Activated CD4-positive, alpha-beta T cell treated with anti-CD3 and anti-CD28 coated beads, Interleukin-2, amount 10 ng/mL, durations not matched to agents 24 days and 14 days (primary cell): ENCODE data around the gene COCH. TPM values are rescaled to one million over a fixed set of nuclear protein-coding genes. Genes with fewer than 3 reads are reported as not detected.
A peak's percentile ranks its signal among the peaks of the same experiment; 100 is the strongest.

Experiments
- DNase-seq: peaks from one replicate; pipeline ENCODE4 v3.0.0; 2022
- H3K27ac Mint-ChIP-seq: one replicate; pipeline ENCODE4 v1.8.0; 2022; ENCODE audit warnings: mild to moderate bottlenecking, mixed read lengths
- H3K27me3 Mint-ChIP-seq: one replicate; pipeline ENCODE4 v1.8.0; 2022; ENCODE audit warnings: mixed read lengths
- H3K36me3 Mint-ChIP-seq: one replicate; pipeline ENCODE4 v1.8.0; 2022; ENCODE audit warnings: low read depth, mild to moderate bottlenecking, mixed read lengths
- H3K4me1 Mint-ChIP-seq: one replicate; pipeline ENCODE4 v1.8.0; 2021; ENCODE audit warnings: mixed read lengths
- H3K4me3 Mint-ChIP-seq: one replicate; pipeline ENCODE4 v1.8.0; 2022; ENCODE audit warnings: mild to moderate bottlenecking, moderate library complexity, mixed read lengths
- H3K9me3 Mint-ChIP-seq: one replicate; pipeline ENCODE4 v1.8.0; 2021; ENCODE audit warnings: mixed read lengths
- intact Hi-C: fragments of 100-400 bp; cut with micrococcal nuclease; formaldehyde crosslinking; loops from one replicate; pipeline ENCODE4 v1.15.1; 2023
- total RNA-seq: library from RNA; stranded (reverse); gene quantifications from 2 replicates; pipeline ENCODE4 v1.2.3, GENCODE V29; 2022

COCH gene
- total RNA-seq, 1 donor from 2014 or later, result 1.1 TPM

DNA sequence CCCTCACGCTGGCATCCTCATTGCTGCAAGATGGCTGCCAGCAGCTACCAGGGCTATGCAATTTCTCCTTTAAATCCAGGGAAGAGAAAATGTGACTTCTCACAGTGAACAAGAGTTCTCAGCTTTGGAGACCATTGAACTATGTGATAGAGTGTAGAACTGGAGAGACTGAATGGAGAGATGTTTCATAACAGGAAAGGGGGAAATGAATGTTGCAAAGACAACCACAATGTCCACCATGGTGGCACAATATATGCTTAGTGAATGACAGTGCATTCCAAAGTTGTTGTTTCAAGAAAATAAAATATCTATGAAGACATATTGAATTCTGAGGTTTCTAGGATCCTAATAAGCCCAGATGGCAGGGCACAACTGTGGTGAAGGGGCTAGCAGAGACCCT lies 13.2 kb upstream of the COCH start:
- H3K4me1 Mint-ChIP-seq, result no peaks in the 10 kb centered on the region
- peaks cover 28% of the 10 kb centered on the region for H3K27me3 Mint-ChIP-seq
- H3K9me3 Mint-ChIP-seq, result no peaks in the 10 kb centered on the region
- H3K27ac Mint-ChIP-seq, result no peak overlapping the region
- no peaks in the 10 kb centered on the region for H3K36me3 Mint-ChIP-seq
- intact Hi-C loops, result no loop called here
- no peak overlapping the region for H3K4me3 Mint-ChIP-seq
- DNase-seq, result no peak

DNA sequence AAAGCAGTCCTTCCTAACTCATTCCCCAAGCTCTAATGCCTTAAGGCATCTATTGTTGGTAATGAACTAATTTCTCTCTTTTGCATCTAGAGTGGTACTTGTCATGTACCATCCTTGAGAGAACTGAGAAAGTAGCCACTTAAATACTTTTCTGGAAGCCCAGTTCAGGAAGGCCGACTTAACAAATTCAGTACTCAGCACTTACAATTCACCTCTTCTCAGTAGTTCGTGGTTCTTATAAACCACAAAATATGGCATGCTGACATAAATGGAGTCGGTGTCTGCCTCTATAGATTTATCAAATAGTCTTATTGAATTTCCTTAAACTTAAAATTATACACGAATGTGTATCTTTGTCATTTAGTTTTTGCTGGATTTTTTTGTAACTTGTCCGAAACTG lies 9.4 kb upstream of the COCH start:
- H3K36me3 Mint-ChIP-seq, result no peaks in the 10 kb centered on the region
- intact Hi-C loops, result no loop called here
- H3K27me3 Mint-ChIP-seq, result peaks cover 30% of the 10 kb centered on the region
- H3K4me3 Mint-ChIP-seq, result no peak overlapping the region
- H3K27ac Mint-ChIP-seq, result no peak overlapping the region
- no peaks in the 10 kb centered on the region for H3K4me1 Mint-ChIP-seq
- no peak for DNase-seq
- H3K9me3 Mint-ChIP-seq, result no peaks in the 10 kb centered on the region

DNA sequence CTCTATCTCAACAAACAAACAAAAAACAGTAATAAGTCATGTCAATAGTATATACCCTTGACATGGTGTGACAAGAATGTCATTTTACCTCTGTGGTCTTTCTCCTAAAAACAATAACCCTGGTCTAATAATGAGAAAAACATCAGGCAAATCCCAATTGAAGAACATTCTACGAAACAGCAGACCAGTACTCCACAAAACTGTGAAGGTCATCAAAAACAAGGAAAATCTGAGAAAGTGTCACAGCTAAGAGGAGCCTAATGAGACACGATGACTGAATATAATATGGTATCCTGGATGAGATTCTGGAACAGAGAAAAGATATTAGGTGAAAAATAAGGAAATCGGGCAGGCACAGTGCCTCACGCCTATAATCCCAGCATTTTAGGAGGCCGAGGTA lies 5.6 kb upstream of the COCH start:
- Mint-ChIP-seq H3K27me3 (peaks cover 48% of the 10 kb centered on the region), H3K4me3 (no peak overlapping the region), H3K4me1 (peaks cover 3% of the 10 kb centered on the region), H3K27ac (no peak overlapping the region), H3K36me3 (no peaks in the 10 kb centered on the region), H3K9me3 (no peaks in the 10 kb centered on the region)
- DNase-seq, result no peak
- intact Hi-C loops, result no loop called here

DNA sequence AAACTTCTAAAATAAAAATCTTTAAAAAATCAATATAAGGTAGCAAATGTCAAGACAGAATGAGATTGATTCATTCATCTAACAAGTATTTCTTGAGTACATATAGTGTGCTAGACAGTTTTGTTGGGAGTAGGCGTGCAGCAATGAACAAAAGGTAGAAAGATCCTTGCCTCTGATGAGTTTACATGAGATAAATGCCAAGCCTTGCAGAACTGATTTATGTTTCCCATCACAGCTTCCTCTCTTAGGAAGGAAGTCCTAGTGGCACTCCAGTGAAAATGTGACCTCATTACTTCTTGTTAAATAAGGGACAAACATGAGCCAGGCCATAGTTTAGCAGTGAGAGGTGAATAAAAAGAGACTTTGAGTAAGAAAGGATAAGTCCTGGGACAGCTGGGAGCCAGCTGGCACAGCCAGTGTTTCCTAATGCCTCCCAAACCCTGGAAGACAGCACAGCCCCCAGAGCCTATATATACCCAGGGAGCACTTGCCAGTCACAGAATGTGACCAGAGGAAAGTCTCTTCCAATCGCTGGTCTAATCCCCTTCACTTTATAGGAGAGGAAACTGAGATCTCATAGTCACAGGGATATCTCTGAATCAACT lies 4.7 kb upstream of the COCH start:
- intact Hi-C loops, result no loop called here
- no peak for DNase-seq
- Mint-ChIP-seq H3K9me3 (no peaks in the 10 kb centered on the region), H3K27me3 (peaks cover 45% of the 10 kb centered on the region), H3K36me3 (no peaks in the 10 kb centered on the region), H3K4me3 (no peak overlapping the region), H3K27ac (no peak overlapping the region), H3K4me1 (peaks cover 4% of the 10 kb centered on the region)

DNA sequence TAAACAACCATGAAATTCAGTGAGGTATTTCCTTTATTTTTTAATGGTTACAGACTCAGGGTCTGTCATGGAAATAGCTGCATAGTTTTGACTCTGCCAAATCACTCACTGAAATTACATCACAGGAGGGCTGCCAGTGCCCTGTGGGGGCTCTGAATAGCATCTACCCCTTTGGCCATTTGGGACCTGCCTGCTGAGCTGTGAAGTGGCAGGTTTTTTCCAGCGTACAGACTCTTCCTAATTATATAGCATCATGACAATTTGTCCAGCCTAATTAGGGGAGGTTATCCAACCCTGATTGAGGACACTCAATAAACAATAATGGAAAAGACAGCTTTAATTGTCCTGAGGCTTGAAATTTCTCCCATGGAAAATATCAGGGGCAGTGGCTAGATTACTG lies 1.8 kb upstream of the COCH start:
- no peak overlapping the region for H3K27ac Mint-ChIP-seq
- H3K4me1 Mint-ChIP-seq, result peaks cover 11% of the 10 kb centered on the region
- no peak for DNase-seq
- no peaks in the 10 kb centered on the region for H3K36me3 Mint-ChIP-seq
- H3K9me3 Mint-ChIP-seq, result no peaks in the 10 kb centered on the region
- intact Hi-C loops, result no loop called here
- no peak overlapping the region for H3K4me3 Mint-ChIP-seq
- peaks cover 62% of the 10 kb centered on the region for H3K27me3 Mint-ChIP-seq

DNA sequence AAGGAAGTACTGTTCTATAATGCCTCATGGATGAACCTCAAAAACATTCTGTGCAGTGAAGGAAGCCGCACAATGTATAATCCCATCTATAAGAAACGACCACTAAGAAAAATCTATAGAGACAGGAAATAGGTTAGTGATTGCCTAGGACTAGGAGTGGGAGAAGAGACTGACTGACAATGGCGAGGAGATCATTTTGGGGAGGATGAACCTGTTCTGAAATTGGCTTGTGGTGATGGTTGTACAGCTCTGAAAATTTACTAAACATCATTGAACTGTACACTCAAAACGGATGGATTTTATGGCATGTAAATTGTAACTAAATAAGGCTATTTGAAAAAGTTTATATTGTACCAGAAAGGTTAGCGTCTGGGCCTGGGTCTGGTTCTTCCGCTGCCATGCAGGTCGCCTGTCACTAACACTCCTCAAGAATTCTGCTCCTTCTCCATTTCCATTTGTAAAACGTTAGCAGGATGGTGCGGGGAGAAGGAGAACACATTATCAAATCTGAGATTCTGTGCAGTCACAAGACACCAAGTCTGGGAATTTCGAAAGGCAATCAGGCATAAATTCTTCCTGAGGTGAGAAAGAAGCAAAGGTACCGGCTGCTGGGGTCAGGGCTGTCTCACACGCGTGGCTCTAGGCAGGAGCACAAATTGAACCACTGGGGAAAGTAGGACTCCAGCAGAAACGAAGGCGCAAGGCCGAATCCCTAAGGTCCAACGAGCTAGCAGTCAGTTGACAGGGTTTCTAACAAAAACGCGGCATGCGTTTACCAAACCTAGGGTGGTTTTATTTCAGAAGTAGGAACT lies 845 bp upstream of the COCH start:
- peak overlapping the region; percentile 48 for H3K4me3 Mint-ChIP-seq
- H3K27me3 Mint-ChIP-seq, result peaks cover 66% of the 10 kb centered on the region
- no peak for DNase-seq
- H3K27ac Mint-ChIP-seq, result no peak overlapping the region
- H3K36me3 Mint-ChIP-seq, result no peaks in the 10 kb centered on the region
- intact Hi-C loops, result no loop called here
- H3K4me1 Mint-ChIP-seq, result peaks cover 11% of the 10 kb centered on the region
- no peaks in the 10 kb centered on the region for H3K9me3 Mint-ChIP-seq

DNA sequence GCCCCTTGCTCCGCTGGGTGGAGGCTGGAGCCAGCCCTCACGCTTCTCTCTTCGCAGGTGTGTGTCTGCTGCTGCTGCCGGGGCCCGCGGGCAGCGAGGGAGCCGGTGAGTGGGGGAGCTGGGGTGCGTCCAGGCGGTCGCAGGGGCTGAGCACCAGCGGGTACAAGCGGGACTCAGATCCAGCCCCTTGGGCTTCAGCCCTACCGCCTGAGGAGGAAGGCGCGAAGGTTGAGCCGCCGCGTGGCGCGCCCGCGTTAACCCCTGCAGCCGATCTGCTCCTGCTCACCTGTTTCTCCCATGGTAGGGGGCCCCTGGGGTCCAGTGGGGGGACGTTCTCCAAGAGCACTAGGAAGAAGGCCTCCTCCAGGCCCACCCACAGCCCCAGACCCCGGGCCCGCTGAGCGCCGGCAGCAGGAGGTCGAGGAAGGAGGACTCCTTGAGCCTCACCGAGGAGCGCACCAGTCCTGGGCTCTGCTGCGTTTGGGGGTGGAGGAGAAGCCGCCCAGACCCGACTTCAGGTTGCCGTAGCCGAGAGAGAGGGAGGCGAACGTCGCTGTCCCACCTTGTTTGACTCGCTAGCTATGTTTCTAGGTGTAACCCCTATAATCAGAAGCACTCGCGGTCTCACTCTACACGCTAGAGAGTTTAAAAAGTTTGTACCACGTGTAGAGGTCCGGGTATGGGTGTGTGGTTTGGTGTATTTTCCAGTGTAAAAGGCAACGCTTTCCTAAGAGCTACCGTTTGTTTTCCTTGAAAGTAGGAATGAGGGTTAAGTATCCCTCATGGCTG lies 834 bp downstream of the COCH start:
- DNase-seq, result peak; percentile 58
- H3K36me3 Mint-ChIP-seq, result no peaks in the 10 kb centered on the region
- H3K4me1 Mint-ChIP-seq, result peaks cover 11% of the 10 kb centered on the region
- no peak overlapping the region for H3K27ac Mint-ChIP-seq
- no peaks in the 10 kb centered on the region for H3K9me3 Mint-ChIP-seq
- peaks cover 62% of the 10 kb centered on the region for H3K27me3 Mint-ChIP-seq
- intact Hi-C loops, result no loop called here
- peak overlapping the region; percentile 83 for H3K4me3 Mint-ChIP-seq

DNA sequence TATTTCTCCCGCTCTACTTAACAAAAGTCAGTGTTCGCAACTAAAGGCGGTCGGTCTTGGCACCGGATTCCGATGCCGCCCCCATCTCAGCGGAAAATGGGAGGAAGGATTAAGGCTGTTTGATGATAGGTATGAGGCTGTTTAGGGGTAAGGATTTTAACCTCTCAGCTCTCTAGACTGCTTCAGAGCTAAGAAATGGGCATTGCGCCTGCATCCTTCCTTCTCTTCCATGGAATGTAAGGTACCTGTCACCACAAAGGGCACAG lies 1.4 kb downstream of the COCH start:
- Mint-ChIP-seq H3K9me3 (no peaks in the 10 kb centered on the region), H3K27ac (no peak overlapping the region), H3K4me3 (peak overlapping the region; percentile 83), H3K4me1 (peaks cover 11% of the 10 kb centered on the region), H3K36me3 (no peaks in the 10 kb centered on the region), H3K27me3 (peaks cover 58% of the 10 kb centered on the region)
- no peak for DNase-seq
- intact Hi-C loops, result no loop called here

DNA sequence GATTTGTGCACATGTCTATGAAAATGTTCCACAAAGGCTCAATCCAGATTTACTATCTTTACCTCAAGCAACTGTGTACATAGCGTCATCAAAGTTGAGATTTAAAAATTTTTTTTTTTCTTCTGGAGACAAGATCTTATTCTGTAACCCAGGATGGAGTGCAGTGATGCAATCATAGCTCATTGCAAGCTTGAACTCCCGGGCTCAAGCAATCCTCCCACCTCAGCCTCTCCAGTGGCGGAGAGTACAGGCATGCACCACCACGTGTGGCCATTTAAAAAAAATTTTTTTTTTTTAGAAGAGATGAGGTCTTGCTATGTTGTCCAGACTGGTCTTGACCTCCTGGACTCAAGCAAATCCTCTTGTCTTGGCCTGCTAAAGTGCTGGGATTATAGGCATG lies 2.3 kb downstream of the COCH start:
- Mint-ChIP-seq H3K4me3 (no peak overlapping the region), H3K27ac (no peak overlapping the region), H3K4me1 (peaks cover 11% of the 10 kb centered on the region), H3K9me3 (no peaks in the 10 kb centered on the region), H3K27me3 (peaks cover 50% of the 10 kb centered on the region), H3K36me3 (no peaks in the 10 kb centered on the region)
- no peak for DNase-seq
- intact Hi-C loops, result no loop called here

DNA sequence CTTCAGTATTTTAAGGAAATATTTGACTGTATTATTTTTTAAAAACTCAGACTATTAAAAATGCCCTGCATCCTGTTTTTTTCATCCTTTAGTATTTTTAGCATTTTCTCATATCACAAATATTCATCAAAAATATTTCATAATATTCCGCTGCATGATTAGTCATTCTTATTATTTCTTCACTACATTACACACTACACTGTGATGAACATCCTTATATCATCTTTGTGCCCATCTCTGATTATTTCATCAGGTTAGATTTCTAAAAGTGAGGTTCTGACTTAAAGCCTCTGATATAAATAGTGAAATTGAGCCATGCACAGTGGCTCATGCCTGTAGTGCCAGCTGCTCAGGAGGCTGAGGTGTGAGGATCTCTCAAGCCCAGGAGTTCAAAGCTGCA lies 8.1 kb downstream of the COCH start:
- no peak overlapping the region for H3K27ac Mint-ChIP-seq
- intact Hi-C loops, result no loop called here
- H3K36me3 Mint-ChIP-seq, result no peaks in the 10 kb centered on the region
- DNase-seq, result no peak
- H3K4me1 Mint-ChIP-seq, result peaks cover 2% of the 10 kb centered on the region
- H3K4me3 Mint-ChIP-seq, result no peak overlapping the region
- peaks cover 15% of the 10 kb centered on the region for H3K27me3 Mint-ChIP-seq
- H3K9me3 Mint-ChIP-seq, result no peaks in the 10 kb centered on the region

DNA sequence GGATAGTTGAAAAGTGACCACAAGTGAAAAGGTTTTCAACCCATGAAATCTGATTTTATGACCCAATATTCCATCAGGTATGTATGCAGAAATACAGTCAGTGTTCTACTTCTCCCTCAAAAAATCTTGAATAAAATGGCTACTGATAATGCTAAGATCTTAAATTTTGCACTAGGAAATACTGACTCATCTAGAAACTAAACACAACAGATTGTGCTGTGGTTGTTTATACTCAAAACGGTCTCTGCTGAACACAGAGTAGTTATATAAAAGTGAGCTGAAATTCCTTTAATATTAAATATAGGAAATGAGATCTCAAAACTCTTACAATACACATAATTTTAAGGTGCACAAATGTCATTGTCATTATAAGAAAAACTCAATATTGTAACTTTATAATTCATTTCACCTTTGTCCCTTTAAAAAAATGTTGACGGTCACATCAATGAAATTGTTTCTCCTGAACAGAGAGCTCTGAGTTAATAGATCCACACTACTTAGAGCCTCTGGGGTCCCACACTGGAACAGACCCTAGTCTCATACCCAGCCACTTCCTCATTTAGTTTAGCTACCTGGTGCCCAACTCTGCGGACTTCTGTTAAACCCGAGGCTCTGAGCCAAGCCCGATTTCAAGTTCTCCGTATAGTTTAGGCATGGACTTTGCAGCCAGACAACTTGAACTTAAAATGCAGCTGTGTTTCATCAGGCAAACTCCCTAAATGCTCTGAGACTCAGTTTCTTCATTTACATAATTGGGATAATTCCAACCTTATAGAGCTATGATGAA lies 9.3 kb downstream of the COCH start:
- Mint-ChIP-seq H3K9me3 (no peaks in the 10 kb centered on the region), H3K4me1 (peaks cover 2% of the 10 kb centered on the region), H3K4me3 (no peak overlapping the region), H3K36me3 (no peaks in the 10 kb centered on the region), H3K27ac (no peak overlapping the region), H3K27me3 (peaks cover 8% of the 10 kb centered on the region)
- no peak for DNase-seq
- intact Hi-C loops, result no loop called here

DNA sequence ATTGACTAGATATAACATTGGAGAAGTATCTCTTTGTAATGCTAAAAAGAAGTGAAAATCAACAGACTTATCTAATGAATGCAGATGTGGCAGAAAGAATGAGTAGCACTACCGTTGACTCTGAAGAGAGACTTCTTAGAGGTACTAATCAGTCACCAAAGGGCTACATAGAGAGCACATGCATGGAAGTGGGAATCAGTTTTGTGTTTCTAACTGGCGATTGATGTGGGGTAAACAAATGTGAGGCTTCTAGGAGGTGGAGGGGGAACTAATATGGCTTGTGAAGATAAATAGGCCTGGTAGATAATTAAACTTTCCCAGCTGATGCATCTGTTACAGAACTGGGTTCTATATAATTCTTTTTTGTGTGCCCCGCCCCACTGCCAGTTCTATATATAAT lies 10.5 kb downstream of the COCH start:
- intact Hi-C loops, result no loop called here
- H3K4me3 Mint-ChIP-seq, result no peak overlapping the region
- H3K27me3 Mint-ChIP-seq, result peaks cover 8% of the 10 kb centered on the region
- H3K36me3 Mint-ChIP-seq, result no peaks in the 10 kb centered on the region
- H3K27ac Mint-ChIP-seq, result no peak overlapping the region
- no peaks in the 10 kb centered on the region for H3K9me3 Mint-ChIP-seq
- DNase-seq, result no peak
- peaks cover 2% of the 10 kb centered on the region for H3K4me1 Mint-ChIP-seq

DNA sequence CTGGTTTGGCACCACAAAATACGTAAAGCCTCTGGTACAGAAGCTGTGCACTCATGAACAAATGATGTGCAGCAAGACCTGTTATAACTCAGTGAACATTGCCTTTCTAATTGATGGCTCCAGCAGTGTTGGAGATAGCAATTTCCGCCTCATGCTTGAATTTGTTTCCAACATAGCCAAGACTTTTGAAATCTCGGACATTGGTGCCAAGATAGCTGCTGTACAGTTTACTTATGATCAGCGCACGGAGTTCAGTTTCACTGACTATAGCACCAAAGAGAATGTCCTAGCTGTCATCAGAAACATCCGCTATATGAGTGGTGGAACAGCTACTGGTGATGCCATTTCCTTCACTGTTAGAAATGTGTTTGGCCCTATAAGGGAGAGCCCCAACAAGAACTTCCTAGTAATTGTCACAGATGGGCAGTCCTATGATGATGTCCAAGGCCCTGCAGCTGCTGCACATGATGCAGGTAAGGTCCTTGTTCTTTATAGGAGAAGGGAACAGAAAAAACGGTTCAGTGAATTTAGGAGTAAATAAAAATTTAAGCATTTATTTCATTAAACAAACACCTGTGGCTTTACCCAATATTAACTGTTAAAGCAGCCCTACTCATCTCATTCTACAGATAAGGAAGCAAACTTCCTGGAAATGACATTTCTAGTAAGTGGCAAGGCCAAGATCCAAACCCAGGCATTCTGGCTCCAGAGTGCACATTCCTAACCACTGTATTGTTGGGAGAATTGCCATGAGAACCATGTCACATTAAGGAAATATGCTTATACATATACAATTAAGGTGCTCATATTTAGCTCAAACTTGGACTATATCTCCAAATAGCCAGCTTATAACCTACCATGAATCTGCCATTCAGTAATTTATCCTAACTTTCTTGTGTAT lies 11.7 kb downstream of the COCH start:
- Mint-ChIP-seq H3K4me1 (peaks cover 2% of the 10 kb centered on the region), H3K9me3 (no peaks in the 10 kb centered on the region), H3K4me3 (no peak overlapping the region), H3K27ac (no peak overlapping the region), H3K27me3 (peaks cover 8% of the 10 kb centered on the region), H3K36me3 (no peaks in the 10 kb centered on the region)
- intact Hi-C loops, result no loop called here
- DNase-seq, result no peak
